ENCODE data around the gene SLC35B1. TPM values are rescaled to one million over a fixed set of nuclear protein-coding genes. Genes with fewer than 3 reads are reported as not detected.
A peak's percentile ranks its signal among the peaks of the same experiment; 100 is the strongest.

SLC35B1 gene
- total RNA-seq, 1 experiment from 2014 or later = 44.7 TPM

GRCh38 chr17:49741009-49741691, 33.4 kb upstream of the SLC35B1 start:
- H3K27me3 ChIP-seq (ENCODE audit: insufficient read depth, low read depth) = no peaks in the 10 kb centered on the region
- ChIA-PET POLR2A (ENCODE audit: unreplicated experiment) (no interaction called here), CTCF (no interaction called here)
- H3K9me3 ChIP-seq (ENCODE audit: insufficient read depth, low read depth) = no peaks in the 10 kb centered on the region
- H3K9me2 ChIP-seq (ENCODE audit: insufficient read depth) = no peaks in the 10 kb centered on the region
- H3K4me2 ChIP-seq = no peak overlapping the region
- H4K20me1 ChIP-seq (ENCODE audit: insufficient read depth) = no peaks in the 10 kb centered on the region
- H3F3A ChIP-seq (ENCODE audit: insufficient read depth, low read depth) = no peaks in the 10 kb centered on the region
- TF ChIP-seq, protein P1, sequence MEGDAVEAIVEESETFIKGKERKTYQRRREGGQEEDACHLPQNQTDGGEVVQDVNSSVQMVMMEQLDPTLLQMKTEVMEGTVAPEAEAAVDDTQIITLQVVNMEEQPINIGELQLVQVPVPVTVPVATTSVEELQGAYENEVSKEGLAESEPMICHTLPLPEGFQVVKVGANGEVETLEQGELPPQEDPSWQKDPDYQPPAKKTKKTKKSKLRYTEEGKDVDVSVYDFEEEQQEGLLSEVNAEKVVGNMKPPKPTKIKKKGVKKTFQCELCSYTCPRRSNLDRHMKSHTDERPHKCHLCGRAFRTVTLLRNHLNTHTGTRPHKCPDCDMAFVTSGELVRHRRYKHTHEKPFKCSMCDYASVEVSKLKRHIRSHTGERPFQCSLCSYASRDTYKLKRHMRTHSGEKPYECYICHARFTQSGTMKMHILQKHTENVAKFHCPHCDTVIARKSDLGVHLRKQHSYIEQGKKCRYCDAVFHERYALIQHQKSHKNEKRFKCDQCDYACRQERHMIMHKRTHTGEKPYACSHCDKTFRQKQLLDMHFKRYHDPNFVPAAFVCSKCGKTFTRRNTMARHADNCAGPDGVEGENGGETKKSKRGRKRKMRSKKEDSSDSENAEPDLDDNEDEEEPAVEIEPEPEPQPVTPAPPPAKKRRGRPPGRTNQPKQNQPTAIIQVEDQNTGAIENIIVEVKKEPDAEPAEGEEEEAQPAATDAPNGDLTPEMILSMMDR (conservative IDR thresholded peaks at IDR 0.05) = no peak
- TF ChIP-seq EZH2 (IDR thresholded peaks at IDR 0.05; ENCODE audit: low read depth) = no peak
- no peak overlapping the region for H3K4me3 ChIP-seq
- H3K79me2 ChIP-seq (ENCODE audit: low read depth) = no peaks in the 10 kb centered on the region
- intact Hi-C loops (cut with micrococcal nuclease; ENCODE audit: unreplicated experiment) = no loop called here
- BruUV-seq (replicated peaks) = no TSS peak
- H3K27ac ChIP-seq = no peak overlapping the region
- no peak overlapping the region for H2AFZ ChIP-seq
- no peak for DNase-seq
- 0 out of 2 replicates have a peak, but pooled peaks cover 10% of the 10 kb centered on the region for H3K4me1 ChIP-seq (replicated peaks; ENCODE audit: insufficient read depth)
- H3K36me3 ChIP-seq (ENCODE audit: low read depth) = no peaks in the 10 kb centered on the region

DNA sequence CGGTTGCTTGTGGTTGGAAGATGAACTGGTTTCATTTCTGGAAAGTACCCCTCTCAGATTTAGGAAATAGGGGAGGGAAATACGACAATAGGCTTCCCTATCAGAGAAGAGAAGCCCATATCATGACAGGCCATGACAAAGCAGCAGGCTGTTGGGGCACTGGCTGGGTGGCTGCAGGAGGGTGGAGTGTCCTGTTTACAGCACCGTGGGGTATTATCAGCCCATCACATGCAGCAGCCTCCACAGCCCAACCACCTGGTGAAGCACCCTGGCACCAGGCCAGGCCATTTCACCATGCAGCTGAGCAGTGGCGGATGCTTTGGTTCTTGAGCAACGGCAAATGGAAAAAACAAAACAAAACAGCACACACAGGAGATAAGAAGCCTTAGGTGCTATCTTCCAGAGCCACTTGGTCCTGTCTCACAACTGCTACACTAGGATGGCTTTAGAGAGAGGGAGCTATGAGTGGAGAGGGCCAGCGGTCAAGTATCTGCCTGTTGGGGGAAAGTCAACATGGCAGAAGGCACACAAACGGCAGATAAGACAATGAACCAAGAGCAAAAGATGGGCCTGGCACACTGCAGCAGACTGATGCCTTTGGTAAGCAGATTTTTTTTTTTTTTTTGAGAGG, 32.0 kb upstream of the SLC35B1 start:
- H3K27ac ChIP-seq = no peak overlapping the region
- no peaks in the 10 kb centered on the region for H3K79me2 ChIP-seq (ENCODE audit: low read depth)
- H3K4me1 ChIP-seq (replicated peaks; ENCODE audit: insufficient read depth) = 0 out of 2 replicates have a peak, but pooled peaks cover 10% of the 10 kb centered on the region
- no peak overlapping the region for H2AFZ ChIP-seq
- TF ChIP-seq, protein P1 (conservative IDR thresholded peaks at IDR 0.05) = no peak
- TF ChIP-seq EZH2 (IDR thresholded peaks at IDR 0.05; ENCODE audit: low read depth) = no peak
- no peak overlapping the region for H3K4me2 ChIP-seq
- ChIA-PET CTCF (no interaction called here), POLR2A (ENCODE audit: unreplicated experiment) (no interaction called here)
- peak in 1 of 2 experiments; percentile 4 for DNase-seq
- no peaks in the 10 kb centered on the region for H3K9me2 ChIP-seq (ENCODE audit: insufficient read depth)
- H3K9me3 ChIP-seq (ENCODE audit: insufficient read depth, low read depth) = no peaks in the 10 kb centered on the region
- BruUV-seq (replicated peaks) = no TSS peak
- no peaks in the 10 kb centered on the region for H4K20me1 ChIP-seq (ENCODE audit: insufficient read depth)
- no peaks in the 10 kb centered on the region for H3K27me3 ChIP-seq (ENCODE audit: insufficient read depth, low read depth)
- H3K36me3 ChIP-seq (ENCODE audit: low read depth) = no peaks in the 10 kb centered on the region
- no peaks in the 10 kb centered on the region for H3F3A ChIP-seq (ENCODE audit: insufficient read depth, low read depth)
- H3K4me3 ChIP-seq = no peak overlapping the region
- intact Hi-C loops (cut with micrococcal nuclease; ENCODE audit: unreplicated experiment) = no loop called here

- Histone ChIP-seq H3F3A (ENCODE audit: insufficient read depth, low read depth) (no peaks in the 10 kb centered on the region), H3K4me1 (replicated peaks; ENCODE audit: insufficient read depth) (0 out of 2 replicates have a peak, but pooled peaks cover 10% of the 10 kb centered on the region), H4K20me1 (ENCODE audit: insufficient read depth) (no peaks in the 10 kb centered on the region), H2AFZ (no peak overlapping the region), H3K4me3 (no peak overlapping the region), H3K9me3 (ENCODE audit: insufficient read depth, low read depth) (no peaks in the 10 kb centered on the region), H3K79me2 (ENCODE audit: low read depth) (no peaks in the 10 kb centered on the region), H3K4me2 (no peak overlapping the region), H3K9me2 (ENCODE audit: insufficient read depth) (no peaks in the 10 kb centered on the region), H3K36me3 (ENCODE audit: low read depth) (no peaks in the 10 kb centered on the region), H3K27me3 (ENCODE audit: insufficient read depth, low read depth) (no peaks in the 10 kb centered on the region), H3K27ac (no peak overlapping the region)
- ChIA-PET CTCF (no interaction called here), POLR2A (ENCODE audit: unreplicated experiment) (no interaction called here)
- no peak for DNase-seq
- no TSS peak for BruUV-seq (replicated peaks)
- intact Hi-C loops (cut with micrococcal nuclease; ENCODE audit: unreplicated experiment) = no loop called here
- TF ChIP-seq, protein P1 (conservative IDR thresholded peaks at IDR 0.05) = no peak
- no peak for TF ChIP-seq EZH2 (IDR thresholded peaks at IDR 0.05; ENCODE audit: low read depth)
Observed at GRCh38 chr17:49738456-49739163, 30.8 kb upstream of the SLC35B1 start.
